ENCODE data around the gene AGXT2.

DNA sequence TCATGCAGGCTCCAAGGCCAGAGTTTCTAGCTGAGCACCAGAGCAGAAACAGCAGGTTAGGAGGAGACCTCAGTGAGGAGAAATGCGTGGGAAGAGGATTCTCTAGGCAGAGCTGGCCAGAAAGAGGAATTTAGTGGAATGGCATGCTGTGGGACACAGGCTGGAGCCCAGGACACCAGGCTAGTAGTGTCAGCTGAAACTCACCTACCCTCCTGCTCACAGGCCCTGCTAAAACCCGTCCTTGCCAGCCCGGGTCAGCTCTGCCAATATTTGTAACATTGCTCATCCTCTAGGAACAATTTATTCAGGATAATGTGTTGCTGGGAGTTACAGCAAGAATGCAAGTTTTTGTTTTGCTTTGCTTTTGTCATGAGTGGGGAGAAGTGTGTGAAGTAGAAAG lies 40.2 kb upstream of the AGXT2 start:
- TF ChIP-seq, protein P1, sequence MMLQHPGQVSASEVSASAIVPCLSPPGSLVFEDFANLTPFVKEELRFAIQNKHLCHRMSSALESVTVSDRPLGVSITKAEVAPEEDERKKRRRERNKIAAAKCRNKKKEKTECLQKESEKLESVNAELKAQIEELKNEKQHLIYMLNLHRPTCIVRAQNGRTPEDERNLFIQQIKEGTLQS (IDR thresholded peaks at IDR 0.05), result no peak
- no peak for TF ChIP-seq SP1 (IDR thresholded peaks at IDR 0.05; ENCODE audit: low read depth)
- TF ChIP-seq EZH2phosphoT487 (IDR thresholded peaks at IDR 0.05; ENCODE audit: borderline replicate concordance), result no peak
- no peak for TF ChIP-seq POLR2AphosphoS5 (IDR thresholded peaks at IDR 0.05; ENCODE audit: low read depth, low read length)
- TF ChIP-seq, protein P2, sequence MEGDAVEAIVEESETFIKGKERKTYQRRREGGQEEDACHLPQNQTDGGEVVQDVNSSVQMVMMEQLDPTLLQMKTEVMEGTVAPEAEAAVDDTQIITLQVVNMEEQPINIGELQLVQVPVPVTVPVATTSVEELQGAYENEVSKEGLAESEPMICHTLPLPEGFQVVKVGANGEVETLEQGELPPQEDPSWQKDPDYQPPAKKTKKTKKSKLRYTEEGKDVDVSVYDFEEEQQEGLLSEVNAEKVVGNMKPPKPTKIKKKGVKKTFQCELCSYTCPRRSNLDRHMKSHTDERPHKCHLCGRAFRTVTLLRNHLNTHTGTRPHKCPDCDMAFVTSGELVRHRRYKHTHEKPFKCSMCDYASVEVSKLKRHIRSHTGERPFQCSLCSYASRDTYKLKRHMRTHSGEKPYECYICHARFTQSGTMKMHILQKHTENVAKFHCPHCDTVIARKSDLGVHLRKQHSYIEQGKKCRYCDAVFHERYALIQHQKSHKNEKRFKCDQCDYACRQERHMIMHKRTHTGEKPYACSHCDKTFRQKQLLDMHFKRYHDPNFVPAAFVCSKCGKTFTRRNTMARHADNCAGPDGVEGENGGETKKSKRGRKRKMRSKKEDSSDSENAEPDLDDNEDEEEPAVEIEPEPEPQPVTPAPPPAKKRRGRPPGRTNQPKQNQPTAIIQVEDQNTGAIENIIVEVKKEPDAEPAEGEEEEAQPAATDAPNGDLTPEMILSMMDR (IDR thresholded peaks at IDR 0.05 in 2 of 3, conservative IDR thresholded peaks at IDR 0.05 in 1 of 3; ENCODE audit: borderline replicate concordance in 1 of 3, insufficient read depth in 1 of 3, low read depth in 2 of 3, low read length in 2 of 3), result no peak

Measured in HCT116 (cell line).